Endothelial cell of umbilical vein (primary cell): ENCODE results near the gene TCF7. TPM values are rescaled to one million over a fixed set of nuclear protein-coding genes. Genes with fewer than 3 reads are reported as not detected.

Source experiments
- BruUV-seq: library from RNA; stranded (reverse); fragments of 400-500 nt; replicated peaks from 2 replicates; lab custom pipeline; 2021; lab: Mats Ljungman, UMichigan
- CTCF ChIA-PET: fragments of 300-600, 350-600 bp; sonication (Branson Sonifier 250); formaldehyde crosslinking; loops from one replicate; lab custom pipeline; 2021; ENCODE audit warnings: antibody characterized with exemption, inconsistent platforms; lab: Charles Lee
- POLR2A ChIA-PET: fragments of 300-600, 350-600 bp; sonication (Branson Sonifier 250); formaldehyde crosslinking; loops from one replicate; lab custom pipeline; 2021; ENCODE audit warnings: antibody characterized with exemption, inconsistent platforms; lab: Charles Lee
- DNase-seq: peaks from one replicate; pipeline ENCODE4 v3.0.0-alpha.2; 2011; ENCODE audit warnings: low read depth, low spot score
- FAIRE-seq: peaks from 2 replicates; lab custom pipeline; 2011; peaks lifted over from hg19 to GRCh38; lab: Jason Lieb, UNC
- H2AFZ ChIP-seq: 2 replicates; pipeline ENCODE4 v1.6.0; 2012; ENCODE audit warnings: low read depth, low read length, control low read depth, inconsistent platforms
- H3K27ac ChIP-seq: 2 replicates; pipeline ENCODE4 v1.5.1; 2011; ENCODE audit warnings: low read depth, mild to moderate bottlenecking, control low read depth, low read length, moderate library complexity; ENCODE audit not compliant: insufficient read depth
- H3K27me3 ChIP-seq, 2 experiments: 2 replicates each; pipeline versions ENCODE4 v1.6.0 to v1.6.1; 2011; ENCODE audit warnings: low read length in 2 of 2, mixed read lengths in 1 of 2; ENCODE audit not compliant: control insufficient read depth in 2 of 2, insufficient read depth in 2 of 2
- H3K36me3 ChIP-seq, 2 experiments: 2 replicates in 1 of 2; 3 replicates in 1 of 2; pipeline ENCODE4 v1.5.1; 2011; ENCODE audit warnings: low read length in 2 of 2, mild to moderate bottlenecking in 1 of 2, moderate library complexity in 1 of 2; ENCODE audit not compliant: control insufficient read depth in 2 of 2, insufficient read depth in 2 of 2; ENCODE audit errors: extremely low read depth in 1 of 2
- H3K4me1 ChIP-seq: 3 replicates; pipeline ENCODE4 v1.5.1; 2011; ENCODE audit warnings: mild to moderate bottlenecking, low read length; ENCODE audit not compliant: control insufficient read depth, insufficient read depth; ENCODE audit errors: extremely low read depth
- H3K4me2 ChIP-seq: 2 replicates; pipeline ENCODE4 v1.6.1; 2011; ENCODE audit warnings: low read length, control low read depth, mixed read lengths; ENCODE audit not compliant: insufficient read depth
- H3K4me3 ChIP-seq, 3 experiments: fragments of 200-600 bp in 1 of 3; sonication (generic), shearing (Covaris generic) in 1 of 3; replicated peaks in 1 of 3; 2 replicates each; pipeline ENCODE4 v1.5.1; 2011 to 2016; ENCODE audit warnings: control low read depth in 3 of 3, low read length in 3 of 3, mild to moderate bottlenecking in 2 of 3, inconsistent platforms in 1 of 3, low read depth in 1 of 3, moderate library complexity in 1 of 3; ENCODE audit not compliant: insufficient read depth in 1 of 3
- H3K79me2 ChIP-seq: 2 replicates; pipeline ENCODE4 v1.6.0; 2012; ENCODE audit warnings: low read length, inconsistent platforms; ENCODE audit not compliant: control insufficient read depth, insufficient read depth
- H3K9ac ChIP-seq: replicated peaks from 2 replicates; pipeline ENCODE3; 2011; ENCODE audit warnings: low read length, control low read depth; ENCODE audit not compliant: insufficient read depth; ENCODE audit errors: extremely low read depth
- H3K9me1 ChIP-seq: replicated peaks from 3 replicates; pipeline ENCODE4 v1.6.0; 2011; ENCODE audit warnings: mild to moderate bottlenecking, low read length; ENCODE audit not compliant: control insufficient read depth, insufficient read depth; ENCODE audit errors: extremely low read depth
- H3K9me3 ChIP-seq: replicated peaks from 2 replicates; pipeline ENCODE4 v1.5.1; 2012; ENCODE audit warnings: low read length, inconsistent platforms; ENCODE audit not compliant: control insufficient read depth, insufficient read depth
- H4K20me1 ChIP-seq: replicated peaks from 2 replicates; pipeline ENCODE3; 2011; ENCODE audit warnings: mild to moderate bottlenecking, low read length; ENCODE audit not compliant: control insufficient read depth, insufficient read depth; ENCODE audit errors: extremely low read depth
- EZH2 ChIP-seq: IDR thresholded peaks from 2 replicates; pipeline ENCODE4 v1.6.1; 2012; ENCODE audit warnings: borderline replicate concordance, low read depth, mild to moderate bottlenecking, moderate library complexity, low read length, inconsistent platforms; ENCODE audit not compliant: severe bottlenecking
- FOS ChIP-seq: IDR thresholded peaks from 2 replicates; pipeline ENCODE4 v1.6.1; 2011; ENCODE audit warnings: mild to moderate bottlenecking, low read length, moderate library complexity, borderline replicate concordance; ENCODE audit not compliant: insufficient read depth
- GATA2 ChIP-seq: IDR thresholded peaks from 2 replicates; pipeline ENCODE4 v1.7.0; 2011; ENCODE audit warnings: low read depth, mild to moderate bottlenecking, moderate library complexity, mixed read lengths, low read length; ENCODE audit not compliant: insufficient read length, insufficient read depth
- JUN ChIP-seq: IDR thresholded peaks from 2 replicates; pipeline ENCODE4 v1.6.1; 2011; ENCODE audit warnings: borderline replicate concordance, low read depth; ENCODE audit not compliant: insufficient read length, insufficient read depth
- MYC ChIP-seq: IDR thresholded peaks from one replicate; pipeline ENCODE4 v1.6.1; 2011; ENCODE audit warnings: mild to moderate bottlenecking, low read depth, low read length
- POLR2A ChIP-seq: IDR thresholded peaks from 2 replicates; pipeline ENCODE4 v1.6.1; 2012; ENCODE audit warnings: low read depth, mild to moderate bottlenecking, control low read depth, low read length
- POLR2AphosphoS5 ChIP-seq: IDR thresholded peaks from 2 replicates; pipeline ENCODE4 v1.6.1; 2012; ENCODE audit warnings: low read depth, mild to moderate bottlenecking, control low read depth, low read length, moderate library complexity; ENCODE audit not compliant: insufficient read depth
- dilution Hi-C: fragments of 300-500 bp; cut with MboI; formaldehyde crosslinking; loops from one replicate; pipeline ENCODE4 v1.15.0; 2019; ENCODE audit warnings: low sequenced_read_pairs; ENCODE audit not compliant: extremely low pct_ligation_motif_present
- intact Hi-C: fragments of 100-400 bp; cut with micrococcal nuclease; formaldehyde crosslinking; loops from one replicate; pipeline ENCODE4 v1.10.0; 2022
- polyA plus RNA-seq, 4 experiments: library from polyadenylated mRNA; depleted of rRNA in 3 of 4; stranded (reverse) in 3 of 4; unstranded in 1 of 4; fragments of >200 nt; gene quantifications; 2 replicates each; pipeline versions ENCODE4 v1.2.1 to v1.2.3, GENCODE V29; 2011 to 2012; ENCODE audit warnings: missing spikeins in 1 of 4
- total RNA-seq: library from RNA; stranded (reverse); gene quantifications from 2 replicates; pipeline ENCODE4 v1.2.3, GENCODE V29; 2021
- TF ChIP-seq, protein P1 (sequence below): IDR thresholded peaks from 2 replicates; pipeline ENCODE4 v1.6.1; 2011; ENCODE audit not compliant: insufficient read depth, insufficient read length
- TF ChIP-seq, protein P2 (sequence below), 2 donors: IDR thresholded peaks; 1 replicate in 1 of 2; 2 replicates in 1 of 2; pipeline ENCODE4 v1.5.1; 2011; ENCODE audit warnings: low read length in 2 of 2, mild to moderate bottlenecking in 2 of 2, moderate library complexity in 2 of 2, control low read depth in 1 of 2, inconsistent platforms in 1 of 2, low read depth in 1 of 2; ENCODE audit not compliant: insufficient read depth in 1 of 2; ENCODE audit errors: extremely low read depth in 1 of 2

The TCF7 gene
- total and polyA plus RNA-seq, 2 donors (not counting 3 experiments of a cell fraction or from before 2014, with no cell fraction given): 1.8 to 2.5 TPM

DNA sequence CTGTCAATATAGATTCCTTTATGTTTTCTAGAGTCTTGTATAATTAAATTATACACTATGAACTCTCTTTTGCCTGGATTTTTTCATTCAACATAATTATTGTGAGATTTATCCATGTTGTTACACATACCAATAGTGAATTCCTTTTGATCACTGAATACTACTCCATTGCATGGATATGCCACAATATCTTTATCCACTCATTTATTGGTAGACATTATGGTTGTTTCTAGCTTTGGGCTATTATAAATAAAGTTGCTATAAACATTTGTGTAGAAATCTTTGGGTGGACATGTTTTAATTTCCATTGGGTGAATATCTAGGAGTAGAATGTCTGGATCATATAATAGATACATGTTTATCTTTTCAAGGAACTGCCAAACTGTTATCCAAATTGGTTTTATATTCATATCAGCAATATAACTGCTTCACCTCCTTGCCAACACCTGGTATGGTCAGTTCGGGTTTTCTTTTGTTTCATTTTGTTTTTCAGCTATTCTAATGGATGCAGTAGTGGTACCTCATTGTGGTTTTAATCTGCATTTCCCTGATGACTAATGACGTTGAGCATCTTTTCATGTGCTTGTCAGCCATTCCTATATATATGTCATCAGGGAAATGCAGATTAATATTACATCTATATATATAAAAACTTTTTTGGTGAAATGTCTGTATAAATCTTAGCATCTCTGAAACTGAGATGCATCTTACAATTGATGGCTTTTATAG is 32.1 kb upstream of the TCF7 start:
- no peaks in the 10 kb centered on the region for H3K9me1 ChIP-seq
- H3K36me3 ChIP-seq: no peaks in the 10 kb centered on the region
- dilution Hi-C loops: no loop called here
- FAIRE-seq: no peak
- CTCF ChIA-PET: interaction anchor here (0.7 kb wide), 1 partner anchor 43 kb away, joined by 3 read pairs; no protein-coding TSS in a partner anchor
- intact Hi-C loops: no loop called here
- no peak overlapping the region for H3K4me2 ChIP-seq
- POLR2A ChIA-PET: no interaction called here
- no peak for DNase-seq
- no peaks in the 10 kb centered on the region for H4K20me1 ChIP-seq
- no peaks in the 10 kb centered on the region for H3K79me2 ChIP-seq
- no peaks in the 10 kb centered on the region for H3K9me3 ChIP-seq
- H3K4me3 ChIP-seq: no peak overlapping the region
- no peaks in the 10 kb centered on the region for H3K4me1 ChIP-seq
- H3K9ac ChIP-seq: no peak overlapping the region
- TF ChIP-seq, protein P1, sequence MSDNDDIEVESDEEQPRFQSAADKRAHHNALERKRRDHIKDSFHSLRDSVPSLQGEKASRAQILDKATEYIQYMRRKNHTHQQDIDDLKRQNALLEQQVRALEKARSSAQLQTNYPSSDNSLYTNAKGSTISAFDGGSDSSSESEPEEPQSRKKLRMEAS: no peak
- TF ChIP-seq FOS: no peak
- no peak for TF ChIP-seq JUN
- no peak for TF ChIP-seq MYC
- TF ChIP-seq, protein P2, sequence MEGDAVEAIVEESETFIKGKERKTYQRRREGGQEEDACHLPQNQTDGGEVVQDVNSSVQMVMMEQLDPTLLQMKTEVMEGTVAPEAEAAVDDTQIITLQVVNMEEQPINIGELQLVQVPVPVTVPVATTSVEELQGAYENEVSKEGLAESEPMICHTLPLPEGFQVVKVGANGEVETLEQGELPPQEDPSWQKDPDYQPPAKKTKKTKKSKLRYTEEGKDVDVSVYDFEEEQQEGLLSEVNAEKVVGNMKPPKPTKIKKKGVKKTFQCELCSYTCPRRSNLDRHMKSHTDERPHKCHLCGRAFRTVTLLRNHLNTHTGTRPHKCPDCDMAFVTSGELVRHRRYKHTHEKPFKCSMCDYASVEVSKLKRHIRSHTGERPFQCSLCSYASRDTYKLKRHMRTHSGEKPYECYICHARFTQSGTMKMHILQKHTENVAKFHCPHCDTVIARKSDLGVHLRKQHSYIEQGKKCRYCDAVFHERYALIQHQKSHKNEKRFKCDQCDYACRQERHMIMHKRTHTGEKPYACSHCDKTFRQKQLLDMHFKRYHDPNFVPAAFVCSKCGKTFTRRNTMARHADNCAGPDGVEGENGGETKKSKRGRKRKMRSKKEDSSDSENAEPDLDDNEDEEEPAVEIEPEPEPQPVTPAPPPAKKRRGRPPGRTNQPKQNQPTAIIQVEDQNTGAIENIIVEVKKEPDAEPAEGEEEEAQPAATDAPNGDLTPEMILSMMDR (IDR thresholded peaks at IDR 0.05; ENCODE audit: extremely low read depth in 1 of 2, insufficient read depth in 1 of 2, low read depth in 1 of 2, low read length in 2 of 2): no peak
- no peak for TF ChIP-seq POLR2A
- no peak for TF ChIP-seq EZH2
- TF ChIP-seq GATA2: no peak
- no peak for TF ChIP-seq POLR2AphosphoS5
- peaks cover 4 to 5% of the 10 kb centered on the region in 2 experiments for H3K27me3 ChIP-seq
- H2AFZ ChIP-seq: no peak overlapping the region
- BruUV-seq: no TSS peak
- H3K27ac ChIP-seq: no peak overlapping the region
